Trophoblast cell (in vitro differentiated cells and primary cell): Measurements from ENCODE around the gene PLIN4.
A peak's percentile ranks its signal among the peaks of the same experiment; 100 is the strongest.

Experiments
- DNase-seq, 2 donors: peaks; one replicate each; pipeline ENCODE4 v3.0.0-alpha.2; 2016
- H2AFZ ChIP-seq: 2 replicates; pipeline ENCODE4 v1.6.1; 2013; ENCODE audit warnings: low read length, moderate library complexity, mild to moderate bottlenecking; ENCODE audit not compliant: insufficient read depth, poor library complexity
- H2AK5ac ChIP-seq: 2 replicates; pipeline ENCODE4 v1.6.1; 2013; ENCODE audit warnings: mild to moderate bottlenecking, low read length
- H2BK120ac ChIP-seq: 2 replicates; pipeline ENCODE4 v1.6.1; 2013; ENCODE audit warnings: low read length, mild to moderate bottlenecking, moderate library complexity; ENCODE audit not compliant: insufficient read depth, poor library complexity
- H2BK12ac ChIP-seq: 2 replicates; pipeline ENCODE4 v1.6.1; 2013; ENCODE audit warnings: mild to moderate bottlenecking, low read length, moderate library complexity
- H2BK5ac ChIP-seq: 2 replicates; pipeline ENCODE4 v1.6.1; 2013; ENCODE audit warnings: low read length, low read depth, moderate library complexity, mild to moderate bottlenecking; ENCODE audit not compliant: poor library complexity
- H3K14ac ChIP-seq: 2 replicates; pipeline ENCODE4 v1.6.1; 2013; ENCODE audit warnings: mild to moderate bottlenecking, low read length
- H3K18ac ChIP-seq: 2 replicates; pipeline ENCODE4 v1.6.1; 2013; ENCODE audit warnings: mild to moderate bottlenecking, low read length
- H3K23ac ChIP-seq: 2 replicates; pipeline ENCODE4 v1.6.1; 2013; ENCODE audit warnings: low read length
- H3K27ac ChIP-seq: 2 replicates; pipeline ENCODE4 v1.5.1; 2013; ENCODE audit warnings: low read depth, mild to moderate bottlenecking, inconsistent platforms, low read length, moderate library complexity
- H3K27me3 ChIP-seq: 2 replicates; pipeline ENCODE4 v1.6.1; 2013; ENCODE audit warnings: inconsistent platforms, mild to moderate bottlenecking, low read length, moderate library complexity; ENCODE audit not compliant: insufficient read depth
- H3K36me3 ChIP-seq, 2 experiments: 1 replicate in 1 of 2; 2 replicates in 1 of 2; pipeline ENCODE4 v1.6.1; 2013; ENCODE audit warnings: low read length in 2 of 2, mild to moderate bottlenecking in 2 of 2, moderate library complexity in 1 of 2; ENCODE audit not compliant: insufficient read depth in 2 of 2, control insufficient read depth in 1 of 2
- H3K4ac ChIP-seq: 2 replicates; pipeline ENCODE4 v1.6.1; 2013; ENCODE audit warnings: low read depth, mild to moderate bottlenecking, low read length, moderate library complexity
- H3K4me1 ChIP-seq, 2 experiments: 1 replicate in 1 of 2; 2 replicates in 1 of 2; pipeline ENCODE4 v1.6.1; 2013; ENCODE audit warnings: low read length in 2 of 2, mild to moderate bottlenecking in 2 of 2, moderate library complexity in 1 of 2; ENCODE audit not compliant: insufficient read depth in 2 of 2, control insufficient read depth in 1 of 2
- H3K4me2 ChIP-seq: 2 replicates; pipeline ENCODE4 v1.6.1; 2013; ENCODE audit warnings: inconsistent platforms, mild to moderate bottlenecking, low read length, moderate library complexity
- H3K4me3 ChIP-seq: 2 replicates; pipeline ENCODE4 v1.5.1; 2013; ENCODE audit warnings: mild to moderate bottlenecking, low read depth, low read length, inconsistent platforms
- H3K79me1 ChIP-seq: one replicate; pipeline ENCODE4 v1.6.1; 2013; ENCODE audit warnings: low read length
- H3K79me2 ChIP-seq: 2 replicates; pipeline ENCODE4 v1.6.1; 2013; ENCODE audit warnings: low read length, mild to moderate bottlenecking; ENCODE audit not compliant: control insufficient read depth, insufficient read depth, poor library complexity
- H3K9ac ChIP-seq: 2 replicates; pipeline ENCODE4 v1.6.1; 2013; ENCODE audit warnings: mild to moderate bottlenecking, low read length
- H3K9me3 ChIP-seq: 2 replicates; pipeline ENCODE4 v1.6.1; 2013; ENCODE audit warnings: low read depth, mild to moderate bottlenecking, control low read depth, inconsistent platforms, low read length; ENCODE audit not compliant: insufficient read depth
- H4K12ac ChIP-seq: 2 replicates; pipeline ENCODE4 v1.6.1; 2013; ENCODE audit warnings: low read depth, mild to moderate bottlenecking, low read length, moderate library complexity
- H4K8ac ChIP-seq: 2 replicates; pipeline ENCODE4 v1.6.1; 2013; ENCODE audit warnings: low read depth, mild to moderate bottlenecking, low read length, moderate library complexity
- H4K91ac ChIP-seq: one replicate; pipeline ENCODE4 v1.6.1; 2013; ENCODE audit warnings: low read depth, mild to moderate bottlenecking, low read length, moderate library complexity
- WGBS: extraction: QIAGEN DNeasy Blood & Tissue Kit; methylation state at CpG from one replicate; pipeline ENCODE4 v1.1.7; 2013; ENCODE audit warnings: missing lambda C conversion rate; ENCODE audit not compliant: insufficient read length, insufficient coverage; ENCODE audit errors: extremely low coverage; 5-methylcytosine and 5-hydroxymethylcytosine counted together

Gene PLIN4

GRCh38 chr19:4492337-4493103 is 25.8 kb downstream of the PLIN4 start:
- WGBS: no CpG with 5 or more reads among the region's 3 CpGs
- H3K27ac ChIP-seq: no peak overlapping the region
- peaks cover 10% of the 10 kb centered on the region for H3K9me3 ChIP-seq
- no peak overlapping the region for H3K4me2 ChIP-seq
- peak overlapping the region; percentile 97 for H3K23ac ChIP-seq
- H3K79me1 ChIP-seq: no peaks in the 10 kb centered on the region
- H4K12ac ChIP-seq: no peak overlapping the region
- no peak overlapping the region for H4K91ac ChIP-seq
- no peak overlapping the region for H3K4ac ChIP-seq
- no peak overlapping the region for H2AFZ ChIP-seq
- no peaks in the 10 kb centered on the region for H3K4me1 ChIP-seq
- no peak overlapping the region for H3K18ac ChIP-seq
- no peaks in the 10 kb centered on the region for H3K27me3 ChIP-seq
- no peak overlapping the region for H4K8ac ChIP-seq
- H3K4me3 ChIP-seq: peak overlapping the region; percentile 31
- H2BK12ac ChIP-seq: no peak overlapping the region
- no peak overlapping the region for H2BK120ac ChIP-seq
- H2BK5ac ChIP-seq: no peak overlapping the region
- H3K36me3 ChIP-seq: peaks cover 73 to 77% of the 10 kb centered on the region in 2 experiments
- H2AK5ac ChIP-seq: no peak overlapping the region
- no peak for DNase-seq
- H3K14ac ChIP-seq: no peak overlapping the region
- no peak overlapping the region for H3K9ac ChIP-seq
- no peaks in the 10 kb centered on the region for H3K79me2 ChIP-seq

- peaks cover 10% of the 10 kb centered on the region for H3K9me3 ChIP-seq
- no peak overlapping the region for H4K8ac ChIP-seq
- H2BK120ac ChIP-seq: no peak overlapping the region
- H2BK12ac ChIP-seq: no peak overlapping the region
- no peak overlapping the region for H2AFZ ChIP-seq
- H3K79me1 ChIP-seq: no peaks in the 10 kb centered on the region
- no peaks in the 10 kb centered on the region for H3K27me3 ChIP-seq
- H3K4me1 ChIP-seq: no peaks in the 10 kb centered on the region
- no peak overlapping the region for H3K18ac ChIP-seq
- H3K27ac ChIP-seq: no peak overlapping the region
- no peak overlapping the region for H3K4me3 ChIP-seq
- H3K9ac ChIP-seq: no peak overlapping the region
- no peak overlapping the region for H4K12ac ChIP-seq
- peaks cover 75 to 76% of the 10 kb centered on the region in 2 experiments for H3K36me3 ChIP-seq
- no peak overlapping the region for H3K23ac ChIP-seq
- H4K91ac ChIP-seq: no peak overlapping the region
- no peak overlapping the region for H3K14ac ChIP-seq
- no peaks in the 10 kb centered on the region for H3K79me2 ChIP-seq
- H3K4me2 ChIP-seq: no peak overlapping the region
- no peak overlapping the region for H2AK5ac ChIP-seq
- no CpG with 5 or more reads among the region's 21 CpGs for WGBS
- H2BK5ac ChIP-seq: no peak overlapping the region
- DNase-seq: no peak
- H3K4ac ChIP-seq: no peak overlapping the region
Measured at GRCh38 chr19:4491446-4491845, 26.8 kb downstream of the PLIN4 start.

- Histone ChIP-seq H3K9ac (no peak overlapping the region), H2BK120ac (no peak overlapping the region)
Measured at GRCh38 chr19:4488496-4488895, 29.8 kb downstream of the PLIN4 start.

GRCh38 chr19:4487572-4487971 is 30.7 kb downstream of the PLIN4 start:
- Histone ChIP-seq H3K4ac (no peak overlapping the region), H3K27ac (no peak overlapping the region), H3K9ac (no peak overlapping the region), H3K4me3 (no peak overlapping the region), H2BK5ac (no peak overlapping the region), H3K18ac (no peak overlapping the region), H3K14ac (no peak overlapping the region), H3K4me2 (no peak overlapping the region), H2AK5ac (no peak overlapping the region), H2BK120ac (no peak overlapping the region), H3K79me1 (no peaks in the 10 kb centered on the region), H4K8ac (no peak overlapping the region), H3K23ac (no peak overlapping the region), H3K36me3 (peaks cover 57 to 59% of the 10 kb centered on the region in 2 experiments), H2BK12ac (no peak overlapping the region), H3K9me3 (peaks cover 7% of the 10 kb centered on the region), H2AFZ (no peak overlapping the region), H3K4me1 (no peaks in the 10 kb centered on the region), H3K27me3 (no peaks in the 10 kb centered on the region), H4K91ac (no peak overlapping the region), H4K12ac (no peak overlapping the region), H3K79me2 (no peaks in the 10 kb centered on the region)
- no peak for DNase-seq
- WGBS: no CpG with 5 or more reads among the region's 11 CpGs

More at GRCh38 chr19:4488496-4488895, 29.8 kb downstream of the PLIN4 start:
- DNase-seq: no peak
- Histone ChIP-seq H3K14ac (no peak overlapping the region), H3K4me1 (no peaks in the 10 kb centered on the region), H2AFZ (no peak overlapping the region), H3K36me3 (peaks cover 57% of the 10 kb centered on the region in 2 experiments), H3K79me1 (no peaks in the 10 kb centered on the region), H3K27ac (no peak overlapping the region), H3K27me3 (no peaks in the 10 kb centered on the region), H3K4ac (no peak overlapping the region), H4K12ac (no peak overlapping the region), H3K4me3 (no peak overlapping the region), H4K91ac (no peak overlapping the region), H4K8ac (no peak overlapping the region), H3K4me2 (no peak overlapping the region), H3K79me2 (no peaks in the 10 kb centered on the region), H2AK5ac (no peak overlapping the region), H2BK5ac (no peak overlapping the region), H2BK12ac (no peak overlapping the region), H3K18ac (no peak overlapping the region), H3K9me3 (peaks cover 13% of the 10 kb centered on the region), H3K23ac (no peak overlapping the region)
- no CpG with 5 or more reads among the region's 29 CpGs for WGBS
